H9 (cell line): ENCODE data around the gene OR2H1. TPM values are rescaled to one million over a fixed set of nuclear protein-coding genes. Genes with fewer than 3 reads are reported as not detected.

Experiments used
- DNase-seq: peaks from one replicate; pipeline ENCODE4 v3.0.0-alpha.2; 2017
- H2AFZ ChIP-seq: one replicate; pipeline ENCODE4 v1.6.1; 2013; ENCODE audit warnings: mild to moderate bottlenecking, low read length, control low read depth, moderate library complexity
- H2AK5ac ChIP-seq: 2 replicates; pipeline ENCODE4 v1.6.1; 2013; ENCODE audit warnings: low read length, control low read depth, mixed read lengths; ENCODE audit not compliant: insufficient read length
- H2BK120ac ChIP-seq: one replicate; pipeline ENCODE4 v1.6.1; 2013; ENCODE audit warnings: low read depth, mild to moderate bottlenecking, low read length, control low read depth, inconsistent platforms; ENCODE audit not compliant: poor library complexity, severe bottlenecking
- H2BK12ac ChIP-seq: 2 replicates; pipeline ENCODE4 v1.6.1; 2013; ENCODE audit warnings: low read length, control low read depth, mixed read lengths, low read depth; ENCODE audit not compliant: insufficient read length
- H2BK15ac ChIP-seq: 2 replicates; pipeline ENCODE4 v1.6.1; 2013; ENCODE audit warnings: low read depth, low read length, control low read depth
- H2BK20ac ChIP-seq: one replicate; pipeline ENCODE4 v1.6.1; 2013; ENCODE audit warnings: low read depth, mild to moderate bottlenecking, low read length, control low read depth, inconsistent platforms; ENCODE audit not compliant: poor library complexity, severe bottlenecking
- H2BK5ac ChIP-seq: 2 replicates; pipeline ENCODE4 v1.6.1; 2013; ENCODE audit warnings: low read length, control low read depth, mixed read lengths; ENCODE audit not compliant: insufficient read length
- H3K14ac ChIP-seq: 2 replicates; pipeline ENCODE4 v1.6.1; 2013; ENCODE audit warnings: low read length, control low read depth; ENCODE audit not compliant: insufficient read depth
- H3K18ac ChIP-seq: 2 replicates; pipeline ENCODE4 v1.6.1; 2013; ENCODE audit warnings: low read depth, mild to moderate bottlenecking, mixed read lengths, low read length, control low read depth; ENCODE audit not compliant: insufficient read length
- H3K23ac ChIP-seq: 2 replicates; pipeline ENCODE4 v1.6.1; 2013; ENCODE audit warnings: low read length, control low read depth, mixed read lengths, low read depth; ENCODE audit not compliant: insufficient read length
- H3K23me2 ChIP-seq: 2 replicates; pipeline ENCODE4 v1.6.1; 2013; ENCODE audit warnings: low read depth, mild to moderate bottlenecking, mixed read lengths, low read length, control low read depth; ENCODE audit not compliant: insufficient read length, poor library complexity, severe bottlenecking
- H3K27ac ChIP-seq: 2 replicates; pipeline ENCODE4 v1.5.1; 2013; ENCODE audit warnings: low read length, control low read depth, mixed read lengths, low read depth; ENCODE audit not compliant: insufficient read length
- H3K27me3 ChIP-seq: 2 replicates; pipeline ENCODE4 v1.6.1; 2013; ENCODE audit warnings: low read length, control low read depth, inconsistent platforms; ENCODE audit not compliant: insufficient read depth
- H3K4ac ChIP-seq: 2 replicates; pipeline ENCODE4 v1.6.1; 2013; ENCODE audit warnings: low read depth, mild to moderate bottlenecking, control low read depth, inconsistent platforms, low read length, moderate library complexity
- H3K4me1 ChIP-seq: 2 replicates; pipeline ENCODE4 v1.6.1; 2013; ENCODE audit warnings: low read length, control low read depth, inconsistent platforms; ENCODE audit not compliant: insufficient read depth
- H3K4me2 ChIP-seq: 2 replicates; pipeline ENCODE4 v1.6.1; 2013; ENCODE audit warnings: low read length, control low read depth, mixed read lengths; ENCODE audit not compliant: insufficient read length, insufficient read depth
- H3K56ac ChIP-seq: 2 replicates; pipeline ENCODE4 v1.6.1; 2013; ENCODE audit warnings: low read depth, mild to moderate bottlenecking, mixed read lengths, low read length, control low read depth; ENCODE audit not compliant: insufficient read length
- H3K79me1 ChIP-seq: 2 replicates; pipeline ENCODE4 v1.6.1; 2013; ENCODE audit warnings: low read depth, mild to moderate bottlenecking, moderate library complexity, low read length, control low read depth, inconsistent platforms; ENCODE audit not compliant: insufficient read depth, poor library complexity, severe bottlenecking
- H3K79me2 ChIP-seq: 2 replicates; pipeline ENCODE4 v1.6.1; 2013; ENCODE audit warnings: low read length, control low read depth, inconsistent platforms; ENCODE audit not compliant: insufficient read depth
- H3K9ac ChIP-seq: 2 replicates; pipeline ENCODE4 v1.6.1; 2013; ENCODE audit warnings: low read length, control low read depth, mixed read lengths; ENCODE audit not compliant: insufficient read length; ENCODE audit errors: extremely low read depth
- H3K9me3 ChIP-seq: one replicate; pipeline ENCODE4 v1.6.1; 2013; ENCODE audit warnings: low read depth, low read length, inconsistent platforms; ENCODE audit not compliant: control insufficient read depth
- H3T11ph ChIP-seq: one replicate; pipeline ENCODE4 v1.6.1; 2013; ENCODE audit warnings: mild to moderate bottlenecking, low read length, control low read depth, inconsistent platforms
- H4K20me1 ChIP-seq: one replicate; pipeline ENCODE4 v1.6.1; 2013; ENCODE audit not compliant: control insufficient read depth, insufficient read length, insufficient read depth
- H4K5ac ChIP-seq: 2 replicates; pipeline ENCODE4 v1.6.1; 2013; ENCODE audit warnings: low read depth, mild to moderate bottlenecking, mixed read lengths, low read length, control low read depth; ENCODE audit not compliant: insufficient read length
- H4K8ac ChIP-seq: replicated peaks from 2 replicates; pipeline ENCODE4 v1.6.1; 2013; ENCODE audit warnings: low read length, control low read depth, mixed read lengths, low read depth; ENCODE audit not compliant: insufficient read length
- H4K91ac ChIP-seq: 2 replicates; pipeline ENCODE4 v1.6.1; 2013; ENCODE audit warnings: low read depth, mild to moderate bottlenecking, moderate library complexity, mixed read lengths, low read length, control low read depth; ENCODE audit not compliant: insufficient read length
- H3K27ac Mint-ChIP-seq, 3 experiments: 2 replicates in 2 of 3; 3 replicates in 1 of 3; pipeline ENCODE4 v1.8.0; 2020 to 2021; ENCODE audit warnings: mixed read lengths in 3 of 3, mild to moderate bottlenecking in 1 of 3, moderate library complexity in 1 of 3
- H3K27me3 Mint-ChIP-seq: 2 replicates; pipeline ENCODE4 v1.8.0; 2021; ENCODE audit warnings: low read depth, mild to moderate bottlenecking, moderate library complexity, mixed read lengths
- H3K36me3 Mint-ChIP-seq, 3 experiments: 2 replicates in 2 of 3; 3 replicates in 1 of 3; pipeline ENCODE4 v1.8.0; 2020 to 2021; ENCODE audit warnings: low read depth in 3 of 3, mixed read lengths in 3 of 3; ENCODE audit not compliant: insufficient read depth in 1 of 3
- H3K4me1 Mint-ChIP-seq, 2 experiments: 2 replicates each; pipeline ENCODE4 v1.8.0; 2020; ENCODE audit warnings: mixed read lengths in 2 of 2
- H3K4me3 Mint-ChIP-seq, 2 experiments: 2 replicates in 1 of 2; 3 replicates in 1 of 2; pipeline ENCODE4 v1.8.0; 2020 to 2021; ENCODE audit warnings: mild to moderate bottlenecking in 2 of 2, mixed read lengths in 2 of 2, moderate library complexity in 1 of 2
- H3K9me3 Mint-ChIP-seq, 2 experiments: 2 replicates in 1 of 2; 3 replicates in 1 of 2; pipeline ENCODE4 v1.8.0; 2020; ENCODE audit warnings: mild to moderate bottlenecking in 2 of 2, mixed read lengths in 2 of 2, moderate library complexity in 1 of 2
- CTCF ChIP-seq: fragments of 200-600 bp; sonication (generic); conservative IDR thresholded peaks from 3 replicates; pipeline ENCODE4 v1.8.0; 2021; ENCODE audit warnings: antibody characterized with exemption, mild to moderate bottlenecking
- WGBS: extraction: QIAGEN DNeasy Blood & Tissue Kit; methylation state at CpG from one replicate; pipeline ENCODE4 v1.1.7; 2013; ENCODE audit warnings: missing lambda C conversion rate, low lambda C conversion rate, mixed read lengths; ENCODE audit not compliant: insufficient read length; ENCODE audit errors: extremely low coverage; 5-methylcytosine and 5-hydroxymethylcytosine counted together
- total RNA-seq: library from RNA; stranded (reverse); gene quantifications from 2 replicates; pipeline ENCODE4 v1.2.1, GENCODE V29; 2021

OR2H1 gene
- total RNA-seq, 1 experiment from 2014 or later = not detected

GRCh38 chr6:29465279-29465678 lies 8.3 kb downstream of the OR2H1 start:
- Mint-ChIP-seq H3K4me3 (no peak overlapping the region), H3K4me1 (peaks cover 3% of the 10 kb centered on the region in 2 experiments; a peak in 3 of 4 replicates), H3K36me3 (no peaks in the 10 kb centered on the region), H3K9me3 (peaks cover 0 to 2% of the 10 kb centered on the region in 2 experiments; a peak in 3 of 5 replicates), H3K27me3 (no peaks in the 10 kb centered on the region; the same call in 1 of the 2 replicates), H3K27ac (no peak overlapping the region)
- Histone ChIP-seq H2BK20ac (no peak overlapping the region), H3K27me3 (no peaks in the 10 kb centered on the region), H2AFZ (no peak overlapping the region), H4K5ac (no peak overlapping the region), H3K18ac (no peak overlapping the region), H2BK120ac (no peak overlapping the region), H2AK5ac (no peak overlapping the region), H3K27ac (no peak overlapping the region), H3K9me3 (no peaks in the 10 kb centered on the region), H3K56ac (no peak overlapping the region), H3K23me2 (no peaks in the 10 kb centered on the region), H3K4ac (no peak overlapping the region), H3K4me2 (no peak overlapping the region), H4K8ac (no peak overlapping the region), H3K79me2 (no peaks in the 10 kb centered on the region), H3K9ac (no peak overlapping the region), H3K79me1 (no peaks in the 10 kb centered on the region), H3T11ph (no peak overlapping the region), H4K91ac (no peak overlapping the region), H2BK5ac (no peak overlapping the region), H2BK12ac (no peak overlapping the region), H3K4me1 (0 out of 2 replicates have a peak, but pooled peaks cover 4% of the 10 kb centered on the region), H2BK15ac (no peak overlapping the region), H3K14ac (no peak overlapping the region), H3K23ac (no peak overlapping the region), H4K20me1 (no peaks in the 10 kb centered on the region)
- no peak for TF ChIP-seq CTCF
- no peak for DNase-seq
- no CpG with 5 or more reads among the region's 2 CpGs for WGBS
